Activated CD4-positive, alpha-beta T cell treated with anti-CD3 and anti-CD28 coated beads, Interleukin-2, amount 10 ng/mL, durations not matched to agents 24 days and 14 days (primary cell): ENCODE results near the gene NFXL1. TPM values are rescaled to one million over a fixed set of nuclear protein-coding genes. Genes with fewer than 3 reads are reported as not detected.
"Not testable (repeated sequence)": the region's sequence is repeated elsewhere in the genome, so short reads cannot be mapped to it uniquely, and the experiment has no call there.

Source experiments
- DNase-seq: peaks from one replicate; pipeline ENCODE4 v3.0.0; 2022
- H3K27ac Mint-ChIP-seq: one replicate; pipeline ENCODE4 v1.8.0; 2022; ENCODE audit warnings: mild to moderate bottlenecking, mixed read lengths
- H3K27me3 Mint-ChIP-seq: one replicate; pipeline ENCODE4 v1.8.0; 2022; ENCODE audit warnings: mixed read lengths
- H3K36me3 Mint-ChIP-seq: one replicate; pipeline ENCODE4 v1.8.0; 2022; ENCODE audit warnings: low read depth, mild to moderate bottlenecking, mixed read lengths
- H3K4me1 Mint-ChIP-seq: one replicate; pipeline ENCODE4 v1.8.0; 2021; ENCODE audit warnings: mixed read lengths
- H3K4me3 Mint-ChIP-seq: one replicate; pipeline ENCODE4 v1.8.0; 2022; ENCODE audit warnings: mild to moderate bottlenecking, moderate library complexity, mixed read lengths
- H3K9me3 Mint-ChIP-seq: one replicate; pipeline ENCODE4 v1.8.0; 2021; ENCODE audit warnings: mixed read lengths
- intact Hi-C: fragments of 100-400 bp; cut with micrococcal nuclease; formaldehyde crosslinking; loops from one replicate; pipeline ENCODE4 v1.15.1; 2023
- total RNA-seq: library from RNA; stranded (reverse); gene quantifications from 2 replicates; pipeline ENCODE4 v1.2.3, GENCODE V29; 2022

The NFXL1 gene
- 11.2 and 15.0 TPM in 2 replicates for total RNA-seq

DNA sequence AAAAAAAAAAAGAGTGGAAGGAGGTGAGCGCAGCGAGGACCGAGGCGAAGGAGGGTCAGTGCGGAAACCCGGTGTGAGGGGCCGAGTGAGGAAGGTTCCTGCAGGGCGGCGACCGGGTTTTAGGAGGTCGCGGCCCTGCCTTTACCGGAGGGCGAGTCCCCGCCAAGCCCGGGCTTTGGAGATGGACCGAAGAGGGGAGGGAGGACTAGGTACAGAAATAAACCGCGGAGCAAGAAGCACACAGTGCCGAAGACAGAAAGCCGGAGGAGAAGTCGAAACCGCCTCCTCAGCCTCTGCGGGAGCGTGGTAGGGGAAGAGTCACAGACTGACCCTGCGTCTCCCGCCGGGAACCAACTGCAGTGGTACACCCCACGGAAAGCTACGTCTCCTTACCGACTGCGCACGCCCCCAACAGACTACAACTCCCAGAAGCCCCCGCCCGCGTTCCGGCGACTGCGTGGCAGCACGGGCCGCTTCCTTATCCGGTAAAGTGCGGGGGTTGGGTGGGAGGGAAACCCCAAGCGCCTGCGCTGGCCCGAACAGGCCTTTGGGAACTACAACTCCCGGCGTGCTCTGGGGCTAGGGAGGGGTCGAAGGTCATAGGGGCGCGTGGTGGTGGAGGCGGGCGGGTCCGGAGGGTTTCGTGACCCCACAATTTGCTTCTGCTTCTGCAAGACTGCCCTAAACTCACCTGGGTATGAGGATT lies at the start of gene NFXL1:
Gene NFXL1, minus strand, starts transcription at position 364 of the 706 bp plus-strand sequence. CDS start 380 bp downstream, outside the sequence.
- H3K4me3 Mint-ChIP-seq: peak within 1 kb of the TSS; percentile 84
- DNase-seq: peak; percentile 98
- H3K27me3 Mint-ChIP-seq: peaks cover 7% of the 10 kb centered on the region
- H3K4me1 Mint-ChIP-seq: peaks cover 25% of the 10 kb centered on the region
- H3K36me3 Mint-ChIP-seq: peaks cover 21% of the 10 kb centered on the region
- intact Hi-C loops: loop anchor here (1.0 to 10.0 kb wide), 7 partner anchors 42 to 916 kb away; partner anchors contain the start of genes COMMD8, OCIAD1 and SLAIN2
- H3K27ac Mint-ChIP-seq: peak within 1 kb of the TSS; percentile 91
- H3K9me3 Mint-ChIP-seq: peaks cover 13% of the 10 kb centered on the region

DNA sequence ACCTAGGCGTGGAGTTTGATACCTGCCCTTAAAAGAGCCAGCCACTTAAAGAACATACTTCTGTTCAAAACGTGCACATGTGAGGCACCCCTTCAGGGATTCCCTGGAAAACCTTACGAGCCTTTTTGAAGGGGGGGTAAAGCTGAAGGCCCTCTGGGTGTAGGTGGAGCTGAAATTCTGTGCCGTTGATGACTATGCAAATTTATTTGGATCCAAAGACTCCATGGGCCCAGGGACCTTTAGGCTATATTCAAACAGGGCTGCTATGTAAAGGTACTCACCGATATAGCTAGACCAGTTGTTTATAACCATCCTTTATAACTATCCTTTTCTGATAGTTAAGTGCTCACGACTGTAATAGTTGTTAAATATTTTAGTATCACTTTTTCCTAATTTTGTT lies 40.3 kb upstream of the NFXL1 start:
- no peaks in the 10 kb centered on the region for H3K9me3 Mint-ChIP-seq
- intact Hi-C loops: no loop called here
- peaks cover 3% of the 10 kb centered on the region for H3K27me3 Mint-ChIP-seq
- DNase-seq: no peak
- no peaks in the 10 kb centered on the region for H3K4me1 Mint-ChIP-seq
- H3K36me3 Mint-ChIP-seq: no peaks in the 10 kb centered on the region
- H3K4me3 Mint-ChIP-seq: no peak overlapping the region
- no peak overlapping the region for H3K27ac Mint-ChIP-seq

DNA sequence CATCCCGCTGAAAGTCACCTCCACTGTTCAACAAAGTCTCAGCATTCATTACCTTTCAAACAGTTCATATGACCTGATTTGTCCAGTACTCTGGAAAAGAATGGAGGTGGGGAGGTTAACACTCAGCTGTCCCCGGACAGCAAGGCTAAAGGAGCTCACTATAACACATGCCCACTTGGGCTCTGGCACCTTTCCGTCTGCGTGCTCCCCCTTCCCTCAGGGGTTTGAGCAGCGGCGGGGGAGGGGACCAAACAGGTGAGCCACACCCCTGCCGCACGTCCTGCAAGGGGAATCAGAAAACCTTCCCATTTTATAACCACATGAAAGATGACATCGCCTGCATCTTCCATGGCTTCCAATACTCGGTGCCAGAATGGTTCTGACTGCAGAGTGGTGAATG lies 39.9 kb upstream of the NFXL1 start:
- intact Hi-C loops: no loop called here
- H3K27ac Mint-ChIP-seq: no peak overlapping the region
- peaks cover 3% of the 10 kb centered on the region for H3K27me3 Mint-ChIP-seq
- no peak for DNase-seq
- H3K9me3 Mint-ChIP-seq: no peaks in the 10 kb centered on the region
- no peaks in the 10 kb centered on the region for H3K4me1 Mint-ChIP-seq
- no peak overlapping the region for H3K4me3 Mint-ChIP-seq
- no peaks in the 10 kb centered on the region for H3K36me3 Mint-ChIP-seq

DNA sequence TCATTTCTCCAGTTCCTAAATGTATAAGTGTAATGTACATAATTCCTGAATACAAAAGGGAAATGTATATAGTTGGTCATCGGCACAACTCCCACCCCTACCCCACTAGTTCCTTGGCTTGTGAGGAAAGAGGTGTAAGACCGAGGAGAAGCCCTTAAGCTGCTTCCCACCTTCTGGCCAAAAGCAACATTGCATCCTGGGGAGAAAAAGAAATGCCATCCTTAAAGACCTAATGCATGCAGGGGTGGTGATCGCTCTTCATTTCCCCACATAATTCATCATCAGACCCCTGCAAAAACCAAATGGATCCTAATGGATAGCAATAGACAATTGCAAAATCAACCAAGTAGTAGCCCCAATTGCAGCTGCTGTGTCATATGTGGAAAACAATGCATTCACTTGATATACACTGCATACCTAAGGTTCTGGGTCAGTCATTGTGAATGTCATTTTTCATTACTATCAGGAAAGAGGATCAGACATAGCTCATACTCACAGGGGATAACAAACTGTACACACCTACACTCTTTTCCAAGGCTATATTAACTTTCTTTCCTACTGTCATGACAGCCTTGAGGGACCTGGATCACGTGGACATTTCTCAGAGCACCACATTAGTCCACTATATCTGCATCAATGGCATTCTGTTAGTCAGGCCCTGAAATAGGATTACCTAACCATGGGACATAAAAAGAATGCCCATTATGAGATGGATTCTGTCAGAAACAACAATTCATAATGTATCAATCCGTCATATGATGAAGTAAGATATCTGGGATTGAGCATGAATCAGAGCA lies 31.7 kb upstream of the NFXL1 start:
- no peak overlapping the region for H3K4me3 Mint-ChIP-seq
- H3K9me3 Mint-ChIP-seq: peaks cover 4% of the 10 kb centered on the region
- DNase-seq: no peak
- no peak overlapping the region for H3K27ac Mint-ChIP-seq
- H3K27me3 Mint-ChIP-seq: peaks cover 3% of the 10 kb centered on the region
- no peaks in the 10 kb centered on the region for H3K4me1 Mint-ChIP-seq
- H3K36me3 Mint-ChIP-seq: no peaks in the 10 kb centered on the region
- intact Hi-C loops: no loop called here

DNA sequence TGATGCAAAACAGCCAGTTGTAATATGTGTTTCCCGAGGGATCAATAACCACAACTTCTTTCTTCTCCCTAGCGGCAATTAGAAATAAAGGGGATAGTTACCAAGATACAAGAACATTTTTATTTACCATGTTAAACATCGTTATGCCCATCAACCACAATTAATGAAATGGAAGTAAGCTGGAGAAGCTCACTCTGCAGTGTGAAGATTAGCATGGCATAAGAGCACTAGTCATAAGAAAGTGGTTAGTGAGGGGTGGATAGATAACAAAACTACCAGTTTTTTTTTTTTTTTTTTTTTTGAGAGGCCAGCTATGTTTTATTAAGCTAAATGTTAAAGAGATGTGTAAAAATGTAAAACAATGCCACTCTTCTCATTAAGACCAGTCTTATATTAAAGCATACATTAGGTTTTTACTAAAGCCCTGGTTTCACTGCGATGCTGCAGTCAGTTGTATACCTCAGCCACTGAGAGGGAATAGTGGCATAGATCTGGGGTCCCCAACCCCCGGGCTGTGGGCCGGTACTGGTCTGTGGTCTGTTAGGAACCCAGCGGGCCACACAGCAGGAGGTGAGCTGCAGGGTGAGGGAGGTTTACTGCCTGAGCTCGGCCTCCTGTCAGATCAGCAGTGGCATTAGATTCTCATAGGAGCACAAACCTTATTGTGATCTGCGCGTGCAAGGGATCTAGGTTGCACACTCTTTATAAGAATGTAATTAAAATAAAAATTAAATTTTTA lies 27.9 kb upstream of the NFXL1 start:
- Mint-ChIP-seq H3K27me3 (peaks cover 4% of the 10 kb centered on the region), H3K27ac (no peak overlapping the region), H3K9me3 (no peaks in the 10 kb centered on the region), H3K36me3 (no peaks in the 10 kb centered on the region), H3K4me3 (no peak overlapping the region), H3K4me1 (no peaks in the 10 kb centered on the region)
- DNase-seq: no peak
- intact Hi-C loops: no loop called here

DNA sequence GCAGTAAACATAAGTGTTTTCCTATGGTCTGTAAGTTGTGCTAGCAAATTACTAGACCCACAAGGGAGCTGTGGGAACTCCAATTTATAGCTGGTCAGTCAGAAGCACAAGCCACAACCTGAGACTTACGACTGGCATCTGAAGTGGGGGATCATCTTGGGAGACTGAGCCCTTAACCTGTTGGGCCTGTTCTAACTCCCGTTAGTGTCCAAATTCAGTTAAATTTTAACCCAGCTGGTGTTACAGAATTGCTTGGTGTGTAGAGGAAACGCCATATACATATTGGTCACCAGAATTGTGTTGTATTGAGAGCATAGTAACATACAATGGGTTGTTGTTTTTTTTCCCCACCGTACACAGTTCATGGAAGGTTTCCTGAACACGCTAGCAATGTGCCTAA lies 25.1 kb upstream of the NFXL1 start:
- Mint-ChIP-seq H3K27ac (no peak overlapping the region), H3K36me3 (no peaks in the 10 kb centered on the region), H3K4me1 (no peaks in the 10 kb centered on the region), H3K9me3 (no peaks in the 10 kb centered on the region), H3K27me3 (peaks cover 11% of the 10 kb centered on the region), H3K4me3 (no peak overlapping the region)
- DNase-seq: no peak
- intact Hi-C loops: no loop called here

DNA sequence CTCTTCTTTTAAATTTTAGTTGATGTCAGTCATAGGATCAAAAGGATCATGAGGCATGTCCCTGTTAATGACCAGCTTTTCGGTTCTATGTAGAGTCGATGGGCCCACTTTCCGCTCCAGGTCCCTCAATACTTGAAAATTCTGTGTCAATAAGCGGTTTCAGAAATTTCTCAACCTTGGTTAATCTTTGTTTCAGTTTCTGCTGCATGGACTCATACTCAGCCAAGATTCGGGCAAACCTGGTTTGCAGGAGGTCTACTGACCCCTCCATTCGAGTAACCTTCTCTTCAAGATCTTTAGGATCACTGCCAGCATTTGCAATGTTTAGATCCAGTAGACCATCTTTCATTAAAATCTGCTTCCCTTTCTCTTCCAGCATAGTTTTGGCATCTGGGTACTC lies 22.0 kb upstream of the NFXL1 start:
- Mint-ChIP-seq H3K36me3 (no peaks in the 10 kb centered on the region), H3K9me3 (no peaks in the 10 kb centered on the region), H3K4me3 (no peak overlapping the region), H3K27ac (no peak overlapping the region), H3K4me1 (peaks cover 1% of the 10 kb centered on the region), H3K27me3 (peaks cover 13% of the 10 kb centered on the region)
- intact Hi-C loops: no loop called here
- DNase-seq: peak; percentile 45

DNA sequence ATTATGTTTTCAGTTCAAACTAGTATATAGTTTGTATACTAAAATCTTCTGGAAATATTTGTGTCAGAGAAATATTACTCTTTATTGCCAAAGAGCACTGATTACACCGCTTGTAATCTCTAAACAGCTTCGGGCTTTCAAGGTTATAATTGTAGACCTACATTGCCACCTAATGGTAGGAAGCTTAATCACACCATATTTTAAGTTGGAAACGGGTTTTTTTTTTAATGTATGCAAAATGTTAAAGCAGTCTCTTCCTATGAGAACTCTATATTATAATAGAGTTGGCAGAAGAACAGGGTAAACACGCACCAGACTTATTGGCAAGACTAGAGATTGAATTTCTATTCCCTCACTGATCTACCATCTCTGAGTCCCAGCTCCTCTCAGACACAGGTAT lies 19.5 kb upstream of the NFXL1 start:
- no peak overlapping the region for H3K4me3 Mint-ChIP-seq
- no peaks in the 10 kb centered on the region for H3K9me3 Mint-ChIP-seq
- H3K27ac Mint-ChIP-seq: no peak overlapping the region
- peaks cover 16% of the 10 kb centered on the region for H3K27me3 Mint-ChIP-seq
- no peak for DNase-seq
- no peaks in the 10 kb centered on the region for H3K36me3 Mint-ChIP-seq
- intact Hi-C loops: loop anchor here (1.0 to 5.0 kb wide), 4 partner anchors 97 to 1092 kb away; partner anchors contain the start of gene CORIN
- peaks cover 1% of the 10 kb centered on the region for H3K4me1 Mint-ChIP-seq

DNA sequence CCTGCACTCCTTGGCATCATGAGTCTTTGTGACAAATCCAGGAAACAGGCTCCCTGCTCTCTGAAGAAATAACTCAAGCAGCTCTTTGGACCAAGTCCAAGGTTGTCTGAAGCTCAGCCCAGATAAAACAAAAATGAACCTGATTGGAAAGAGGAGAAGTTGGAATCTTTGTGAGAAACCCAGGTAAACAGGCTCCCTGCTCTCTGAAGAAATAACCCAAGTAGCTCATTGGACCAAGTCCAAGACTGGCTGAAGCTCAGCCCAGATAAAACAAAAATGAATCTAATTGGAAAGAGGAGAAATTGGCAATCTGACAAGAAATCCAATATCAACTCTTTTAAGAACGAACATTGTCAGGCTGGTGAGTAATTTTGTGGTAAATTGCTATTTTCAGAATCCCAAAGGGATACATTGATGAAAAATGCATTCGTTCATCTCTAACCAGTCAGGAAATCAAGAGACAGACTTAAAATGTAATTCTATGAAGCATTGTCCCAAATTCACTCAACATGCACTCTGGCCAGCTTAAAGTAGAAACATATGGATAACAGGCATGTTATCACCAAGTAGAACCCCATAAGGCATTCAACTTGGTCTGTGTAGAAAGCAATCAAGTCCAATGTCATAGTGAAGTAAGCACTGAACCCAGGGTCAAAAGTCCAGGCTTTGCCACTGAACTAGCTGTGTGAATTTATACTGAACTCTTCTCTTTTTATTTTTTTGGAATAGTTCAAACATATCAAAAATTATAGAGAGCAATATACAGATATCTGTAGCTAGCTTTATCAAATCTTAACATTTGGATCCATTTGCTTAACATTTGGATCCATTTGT lies 16.8 kb upstream of the NFXL1 start:
- no peaks in the 10 kb centered on the region for H3K9me3 Mint-ChIP-seq
- H3K27ac Mint-ChIP-seq: no peak overlapping the region
- no peak overlapping the region for H3K4me3 Mint-ChIP-seq
- no peaks in the 10 kb centered on the region for H3K36me3 Mint-ChIP-seq
- peaks cover 27% of the 10 kb centered on the region for H3K27me3 Mint-ChIP-seq
- peaks cover 7% of the 10 kb centered on the region for H3K4me1 Mint-ChIP-seq
- DNase-seq: no peak
- intact Hi-C loops: loop anchor here (5.0 kb wide), 2 partner anchors 94 to 1089 kb away; partner anchors contain the start of gene CORIN

DNA sequence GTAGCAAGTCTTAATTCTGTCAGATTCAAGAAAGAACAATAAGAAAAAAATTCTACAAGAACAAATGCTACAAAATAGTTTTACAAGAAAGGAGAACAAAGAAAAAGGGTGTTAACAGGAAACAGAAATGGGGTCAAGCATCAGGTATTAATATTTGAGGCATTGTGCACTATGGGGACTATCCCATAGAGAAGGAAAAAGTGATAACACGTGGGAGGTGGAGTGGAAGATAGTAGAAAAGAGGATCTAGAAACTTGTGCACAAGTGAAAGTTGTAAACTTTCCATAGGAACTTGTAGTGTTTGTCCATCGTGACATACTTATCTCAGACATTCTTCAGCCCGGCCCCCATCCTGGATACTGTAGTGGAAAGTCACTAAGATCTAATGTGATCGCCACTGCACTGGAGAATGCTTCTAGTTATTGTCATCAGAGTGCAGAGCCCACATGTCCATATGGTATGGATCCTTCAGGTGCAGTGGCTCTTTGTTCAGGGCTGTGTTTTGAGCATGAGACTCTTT lies 15.4 kb upstream of the NFXL1 start:
- Mint-ChIP-seq H3K27ac (no peak overlapping the region), H3K4me3 (no peak overlapping the region), H3K9me3 (no peaks in the 10 kb centered on the region), H3K27me3 (peaks cover 34% of the 10 kb centered on the region), H3K36me3 (no peaks in the 10 kb centered on the region), H3K4me1 (peaks cover 7% of the 10 kb centered on the region)
- intact Hi-C loops: loop anchor here (5.0 kb wide), 2 partner anchors 92 to 1087 kb away; partner anchors contain the start of gene CORIN
- no peak for DNase-seq

DNA sequence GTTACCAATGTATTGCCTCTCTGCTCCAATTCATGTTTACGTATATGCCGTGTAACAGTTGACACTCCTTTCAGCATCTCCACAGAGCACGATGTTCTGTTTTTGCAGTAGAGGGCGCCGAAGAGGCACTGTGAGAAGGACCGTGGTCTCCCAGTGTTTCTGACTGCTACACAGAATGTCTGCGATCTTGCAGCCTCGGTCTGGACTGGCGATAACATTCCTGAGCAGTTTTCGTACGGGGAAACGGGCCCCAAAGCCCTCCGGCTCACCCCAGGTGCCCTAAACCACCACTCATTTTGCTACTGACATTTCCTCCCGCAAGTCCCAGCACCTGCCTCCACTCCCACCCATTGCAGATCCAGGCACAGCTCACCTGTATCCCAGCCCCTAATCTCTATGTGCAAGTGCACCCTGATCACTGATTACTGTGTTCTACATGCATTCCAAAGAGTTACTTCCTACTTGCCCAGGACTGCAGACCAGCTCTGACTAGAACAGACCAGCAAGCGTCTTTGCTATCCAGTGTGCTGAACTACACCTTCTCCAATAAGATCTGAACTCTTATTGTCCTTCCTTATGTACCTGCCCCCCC lies 12.4 kb upstream of the NFXL1 start:
- Mint-ChIP-seq H3K9me3 (no peaks in the 10 kb centered on the region), H3K27me3 (peaks cover 35% of the 10 kb centered on the region), H3K4me1 (peaks cover 5% of the 10 kb centered on the region), H3K27ac (no peak overlapping the region), H3K36me3 (no peaks in the 10 kb centered on the region), H3K4me3 (peak overlapping the region; percentile 63)
- intact Hi-C loops: loop anchor here (2.0 kb wide), 1 partner anchor 160 kb away; no protein-coding TSS in a partner anchor
- peak; percentile 85 for DNase-seq

DNA sequence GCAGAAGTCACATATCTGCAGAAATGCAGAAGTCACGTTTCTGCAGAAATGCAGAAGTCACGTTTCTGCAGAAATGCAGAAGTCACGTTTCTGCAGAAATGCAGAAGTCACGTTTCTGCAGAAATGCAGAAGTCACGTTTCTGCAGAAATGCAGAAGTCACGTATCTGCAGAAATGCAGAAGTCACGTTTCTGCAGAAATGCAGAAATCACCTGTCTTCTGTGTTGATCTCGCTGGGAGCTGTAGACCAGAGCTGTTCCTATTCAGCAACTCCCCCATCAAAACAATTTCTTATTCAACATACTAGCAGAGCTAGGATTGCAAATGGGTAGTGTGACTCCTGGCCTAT lies 8.9 kb upstream of the NFXL1 start:
- H3K9me3 Mint-ChIP-seq, DNase-seq, H3K4me1 Mint-ChIP-seq, H3K4me3 Mint-ChIP-seq, H3K27ac Mint-ChIP-seq, H3K36me3 Mint-ChIP-seq, intact Hi-C loops: not testable (repeated sequence)
- H3K27me3 Mint-ChIP-seq: peaks cover 40% of the 10 kb centered on the region
